GM19455 (cell line): ENCODE data around the gene LRRC23.
A peak's percentile ranks its signal among the peaks of the same experiment; 100 is the strongest.
"Not testable (repeated sequence)": the region's sequence is repeated elsewhere in the genome, so short reads cannot be mapped to it uniquely, and the experiment has no call there.

Experiments
- ATAC-seq: cut with Tn5 transposase; IDR thresholded peaks from one replicate; pipeline ENCODE4 v1.9.1; 2021; ENCODE audit not compliant: unreplicated experiment

LRRC23 gene

DNA sequence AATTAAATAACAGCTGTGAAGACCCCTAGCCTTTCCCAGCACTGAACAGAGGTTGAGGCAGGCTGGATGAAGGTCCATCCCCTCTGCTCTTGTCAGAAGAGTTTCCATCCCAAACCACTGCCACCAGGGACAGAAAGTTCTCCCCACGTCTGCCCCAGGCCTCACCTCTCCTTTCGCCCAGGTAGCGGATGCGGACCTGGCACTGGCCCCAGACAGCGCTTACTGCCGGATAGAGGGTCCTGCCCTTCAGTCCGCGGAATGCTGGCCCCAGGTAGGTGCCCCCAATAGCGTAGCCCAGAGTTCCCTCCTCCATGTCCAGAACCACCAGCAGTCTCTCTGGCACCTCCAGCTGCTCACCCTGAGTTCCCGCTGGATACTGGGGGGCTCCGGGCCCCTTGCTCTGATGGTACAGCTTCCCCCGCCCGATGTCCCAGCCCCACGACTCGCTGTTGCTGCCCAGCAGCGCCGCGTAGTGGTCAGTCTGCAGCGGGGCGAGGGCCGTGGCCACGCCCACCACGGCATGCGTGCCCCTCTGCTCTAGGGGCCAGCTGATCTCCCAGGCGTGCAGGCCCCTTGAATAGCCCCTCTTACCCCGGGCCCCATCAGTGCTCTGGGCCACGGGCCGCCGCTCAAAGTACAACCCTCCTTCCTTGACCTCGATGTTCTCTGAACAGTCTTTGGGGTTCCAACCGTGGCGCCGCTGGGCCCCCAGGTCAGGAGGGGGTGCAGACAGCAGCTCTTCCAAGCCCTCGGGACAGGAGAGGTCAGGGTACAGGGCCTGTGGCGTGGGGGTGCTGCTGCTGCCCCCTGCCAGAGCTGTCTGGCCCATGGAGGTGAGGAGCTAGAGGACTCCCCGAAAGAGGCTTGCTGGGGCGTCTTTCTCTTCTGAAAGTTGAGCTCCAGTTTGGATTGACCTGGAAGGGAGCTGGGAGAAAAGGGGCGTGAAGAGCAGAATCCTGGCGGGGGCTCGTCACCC, 32.3 kb upstream of the LRRC23 start:
- no peak for ATAC-seq

DNA sequence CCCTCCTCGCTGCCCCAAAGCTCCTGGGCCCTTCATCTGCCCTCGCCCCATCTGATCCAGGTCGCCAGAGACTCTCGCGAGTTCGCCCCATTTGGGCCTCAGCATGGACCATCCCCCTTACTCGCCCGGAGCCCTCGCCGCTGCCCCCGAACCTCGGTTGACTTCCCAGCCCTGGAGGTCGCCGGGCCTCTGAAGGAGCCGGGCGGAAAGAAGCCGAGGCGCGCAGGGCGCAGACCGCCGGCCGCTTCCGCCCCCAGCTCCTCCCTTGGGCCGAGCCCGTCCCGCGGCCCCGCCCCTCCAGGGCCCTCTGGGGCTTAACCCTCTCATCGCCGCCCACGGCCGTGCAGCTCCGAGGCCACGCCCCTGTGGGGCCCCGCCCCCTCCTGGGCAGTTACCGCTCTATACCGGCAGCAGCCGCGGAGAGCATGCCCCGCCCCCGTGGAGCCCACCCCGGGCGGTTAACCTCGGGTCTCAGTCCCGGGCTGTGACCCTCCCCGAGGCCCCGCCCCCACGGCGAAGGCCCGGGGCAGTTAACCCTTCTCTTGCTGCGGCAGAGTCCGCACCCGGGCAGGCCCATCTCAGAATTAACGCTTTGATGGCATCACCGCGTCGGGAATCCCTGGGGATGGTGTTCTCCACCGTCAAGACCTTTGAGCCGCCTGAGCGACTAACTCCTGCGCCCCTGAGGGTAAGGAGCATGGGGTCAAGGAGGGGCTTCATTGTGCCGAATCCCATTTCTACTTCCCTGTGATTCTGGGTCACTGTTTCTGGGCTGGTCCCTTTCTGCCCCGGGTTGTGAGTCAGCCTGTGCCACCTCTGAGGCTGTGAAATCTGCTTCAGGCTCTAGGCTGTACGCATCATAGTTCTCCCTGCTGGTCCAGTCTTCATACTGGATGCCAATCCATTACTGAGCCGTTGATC, 31.3 kb upstream of the LRRC23 start, which contains the start of gene SPSB2:
SPSB2 (minus strand) TSS at position 210 of the 921 bp plus-strand sequence. CDS start 402 bp downstream, outside the sequence.
- peak; percentile 72 for ATAC-seq

- not testable (repeated sequence) for ATAC-seq
Measured at GRCh38 chr12:6874015-6874368, 30.6 kb upstream of the LRRC23 start.

- not testable (repeated sequence) for ATAC-seq
Measured at GRCh38 chr12:6879824-6880223, 24.8 kb upstream of the LRRC23 start.

DNA sequence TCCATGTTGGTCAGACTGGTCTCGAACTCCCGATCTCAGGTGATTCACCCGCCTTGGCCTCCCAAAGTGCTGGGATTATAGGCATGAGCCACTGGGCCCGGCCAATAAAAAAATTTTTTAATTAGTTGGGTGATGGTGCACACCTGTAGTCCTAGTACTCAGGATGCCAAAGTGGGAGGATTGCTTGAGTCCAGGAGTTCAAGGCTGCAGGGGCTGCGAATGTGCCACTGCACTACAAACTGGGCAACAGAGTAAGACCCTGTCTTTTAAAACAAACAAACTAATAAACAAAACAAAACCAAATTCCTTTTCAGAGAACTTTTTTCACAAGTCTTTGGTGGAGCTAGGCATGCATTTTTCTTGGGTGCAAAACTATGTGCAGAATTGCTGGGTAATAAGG, 21.4 kb upstream of the LRRC23 start:
- ATAC-seq = no peak

DNA sequence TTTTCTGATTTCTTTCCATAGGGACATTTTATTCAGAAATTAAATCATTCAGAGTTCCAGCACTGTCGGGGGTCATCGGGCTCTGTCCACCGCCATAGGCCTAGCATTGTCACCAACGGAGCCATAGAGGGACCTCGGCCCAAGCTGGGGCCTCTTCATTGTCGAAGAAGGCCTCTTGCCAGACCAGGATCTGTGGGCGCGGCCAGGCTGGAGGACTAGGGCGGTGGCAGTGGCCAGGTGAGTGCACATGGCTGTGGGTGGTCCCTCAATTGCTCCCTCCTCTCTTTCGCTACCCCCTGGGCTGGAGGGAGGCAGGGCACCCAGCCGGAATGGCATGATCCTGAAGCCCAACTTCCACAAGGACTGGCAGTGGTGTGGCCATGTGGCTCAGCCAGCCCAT, 20.9 kb upstream of the LRRC23 start:
- ATAC-seq = no peak

GRCh38 chr12:6884539-6884938, 20.1 kb upstream of the LRRC23 start:
- ATAC-seq = no peak

DNA sequence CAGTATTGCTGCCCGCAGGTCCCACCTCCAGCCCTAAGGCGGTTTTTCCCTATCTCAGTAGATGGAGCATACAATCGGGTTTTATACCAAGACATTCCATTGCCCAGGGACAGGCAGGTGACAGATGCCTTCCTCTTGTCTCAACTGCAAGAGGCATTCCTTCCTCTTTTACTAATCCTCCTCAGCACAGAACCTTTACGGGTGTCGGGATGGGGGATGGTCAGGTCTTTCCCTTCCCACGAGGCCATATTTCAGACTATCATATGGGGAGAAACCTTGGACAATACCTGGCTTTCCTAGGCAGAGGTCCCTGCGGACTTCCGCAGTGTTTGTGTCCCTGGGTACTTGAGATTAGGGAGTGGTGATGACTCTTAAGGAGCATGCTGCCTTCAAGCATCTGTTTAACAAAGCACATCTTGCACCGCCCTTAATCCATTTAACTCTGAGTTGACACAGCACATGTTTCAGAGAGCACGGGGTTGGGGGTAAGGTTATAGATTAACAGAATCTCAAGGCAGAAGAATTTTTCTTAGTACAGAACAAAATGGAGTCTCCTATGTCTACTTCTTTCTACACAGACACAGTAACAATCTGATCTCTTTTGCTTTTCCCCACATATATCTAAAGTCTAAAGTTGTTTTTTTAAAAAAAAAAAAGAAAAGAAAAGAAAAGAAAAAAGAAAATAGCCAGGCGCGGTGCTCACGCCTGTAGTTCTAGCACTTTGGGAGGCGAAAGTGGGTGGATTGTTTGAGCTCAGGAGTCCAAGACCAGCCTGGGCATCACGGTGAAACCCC, 18.2 kb upstream of the LRRC23 start:
- not testable (repeated sequence) for ATAC-seq

GRCh38 chr12:6887460-6887859, 17.2 kb upstream of the LRRC23 start:
- no peak for ATAC-seq

- ATAC-seq = no peak
Measured at GRCh38 chr12:6888360-6888759, 16.3 kb upstream of the LRRC23 start.

- not testable (repeated sequence) for ATAC-seq
Measured at GRCh38 chr12:6888794-6889193, 15.8 kb upstream of the LRRC23 start.

DNA sequence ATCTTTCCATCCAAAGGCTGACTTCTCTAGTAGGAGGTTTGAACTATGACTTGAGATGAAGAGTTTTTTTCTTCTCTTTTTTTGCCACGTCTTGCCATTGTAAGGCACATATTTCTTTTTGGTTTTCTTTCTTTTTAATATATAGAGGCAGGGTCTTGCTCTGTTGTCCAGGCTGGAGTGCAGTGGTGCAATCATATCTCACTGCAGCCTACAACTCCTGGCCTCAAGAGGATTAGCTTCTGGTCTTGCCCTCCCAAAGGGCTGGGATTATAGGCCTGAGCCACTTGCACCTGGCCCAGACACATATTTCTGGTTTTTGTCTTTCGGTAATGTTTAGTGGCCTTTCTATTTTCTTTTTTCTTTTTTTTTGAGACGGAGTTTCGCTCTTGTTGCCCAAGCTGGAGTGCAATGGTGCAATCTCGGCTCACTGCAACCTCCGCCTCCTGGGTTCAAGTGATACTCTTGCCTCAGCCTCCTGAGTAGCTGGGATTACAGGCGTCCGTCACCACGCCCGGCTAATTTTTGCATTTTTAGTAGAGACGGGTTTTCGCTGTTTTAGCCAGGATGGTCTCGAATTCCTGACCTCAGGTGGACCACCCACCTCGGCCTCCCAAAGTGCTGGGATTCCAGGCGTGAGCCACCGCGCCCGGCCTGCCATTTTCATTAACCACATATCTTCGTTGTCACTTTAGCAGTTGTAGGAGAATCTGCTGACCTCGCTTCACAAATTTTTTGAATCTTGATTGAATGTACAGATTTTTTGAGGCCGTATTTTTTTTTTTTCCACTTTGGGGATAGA, 14.6 kb upstream of the LRRC23 start:
- ATAC-seq = not testable (repeated sequence)

- peak; percentile 95 for ATAC-seq
Measured at GRCh38 chr12:6890789-6891645, 13.6 kb upstream of the LRRC23 start.

GRCh38 chr12:6891646-6892001, 13.0 kb upstream of the LRRC23 start:
- no peak for ATAC-seq

DNA sequence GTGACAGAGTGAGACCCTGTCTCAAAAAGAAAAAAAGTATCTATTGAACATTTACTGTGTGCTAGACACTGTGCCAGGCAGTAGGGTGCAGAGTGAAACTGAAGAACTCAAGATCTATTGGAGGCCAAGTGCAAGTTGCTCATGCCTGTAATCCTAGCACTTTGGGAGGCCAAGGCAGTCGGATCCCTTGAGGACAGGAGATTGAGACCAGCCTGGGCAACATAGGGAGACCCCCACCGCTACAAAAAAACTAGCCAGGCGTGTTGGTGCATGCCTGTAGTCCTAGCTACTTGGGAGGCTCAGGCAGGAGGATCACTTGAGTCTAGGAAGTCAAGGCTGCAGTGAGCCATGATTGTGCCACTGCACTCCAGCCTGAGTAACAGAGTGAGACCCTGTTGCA, 11.9 kb upstream of the LRRC23 start:
- not testable (repeated sequence) for ATAC-seq

- ATAC-seq = no peak
Measured at GRCh38 chr12:6894321-6894720, 10.3 kb upstream of the LRRC23 start.

DNA sequence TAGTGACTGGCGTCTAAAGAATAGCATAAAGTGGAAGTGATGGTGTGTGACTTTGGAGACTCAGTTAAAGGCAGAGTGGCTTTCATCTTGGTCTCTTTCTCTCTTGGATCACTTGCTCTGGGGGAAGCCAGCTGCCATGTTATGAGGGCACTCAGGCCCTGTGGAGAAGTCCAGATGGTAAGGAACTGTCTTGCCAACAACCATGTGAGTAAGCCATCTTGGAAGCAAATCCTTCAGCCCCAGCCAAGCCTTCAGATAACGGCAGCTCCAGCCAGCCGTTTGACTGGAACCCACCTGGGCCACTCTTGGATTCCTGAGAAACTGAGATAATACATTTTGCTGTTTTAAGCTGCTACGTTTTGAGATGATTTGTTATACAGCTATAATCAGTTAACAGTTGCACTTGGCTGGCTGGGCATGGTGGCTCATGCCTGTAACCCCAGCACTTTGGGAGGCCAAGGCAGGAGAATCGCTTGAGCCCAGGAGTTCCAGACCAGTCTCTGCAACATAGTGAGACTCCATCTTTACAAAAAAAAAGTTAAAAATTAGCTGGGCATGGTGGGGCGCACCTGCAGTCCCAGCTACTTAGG, 7.7 kb upstream of the LRRC23 start:
- no peak for ATAC-seq

GRCh38 chr12:6899427-6899826, 5.2 kb upstream of the LRRC23 start:
- no peak for ATAC-seq
